GM12878 (cell line): ENCODE data around the gene LIX1L. TPM values are rescaled to one million over a fixed set of nuclear protein-coding genes. Genes with fewer than 3 reads are reported as not detected.

ENCODE experiments used
- ATAC-seq: fragments of 200-7000 bp; cut with Tn5 transposase; 3 replicates; pipeline ENCODE4 v1.9.1; 2020; ENCODE audit warnings: mild to moderate bottlenecking, moderate library complexity
- BruUV-seq: library from RNA; stranded (reverse); fragments of 400-500 nt; replicated peaks from 2 replicates; lab custom pipeline; 2021; lab: Mats Ljungman, UMichigan
- CTCF ChIA-PET: fragments of 300-600 bp; sonication (Branson Sonifier 250); formaldehyde crosslinking; extraction: SDS; loops from one replicate; lab custom pipeline; 2021; ENCODE audit warnings: inconsistent platforms; lab: Yijun Ruan, JAX
- POLR2A ChIA-PET: fragments of 350-600 bp; formaldehyde crosslinking; extraction: SDS; loops from one replicate; lab custom pipeline; 2021; ENCODE audit warnings: inconsistent platforms; lab: Charles Lee
- RAD21 ChIA-PET: fragments of 300-600 bp; sonication (Branson Sonifier 250); formaldehyde crosslinking; loops from one replicate; lab custom pipeline; 2023; ENCODE audit warnings: antibody characterized with exemption; ENCODE audit not compliant: unreplicated experiment; lab: Charles Lee
- SMC1A ChIA-PET: fragments of 300-600 bp; sonication (Branson Sonifier 250); formaldehyde crosslinking; loops from one replicate; lab custom pipeline; 2023; ENCODE audit not compliant: unreplicated experiment, uncharacterized antibody; lab: Charles Lee
- DNase-seq: peaks from one replicate; pipeline ENCODE4 v3.0.0-alpha.2; 2011; ENCODE audit warnings: low read depth, low spot score
- FAIRE-seq: peaks from 3 replicates; lab custom pipeline; 2011; peaks lifted over from hg19 to GRCh38; lab: Jason Lieb, UNC
- H2AFZ ChIP-seq: 2 replicates; pipeline ENCODE4 v1.6.0; 2011; ENCODE audit warnings: low read depth, low read length, control low read depth; ENCODE audit not compliant: control insufficient read depth
- H3K27ac ChIP-seq: 2 replicates; pipeline ENCODE4 v1.5.1; 2011; ENCODE audit warnings: control low read depth; ENCODE audit not compliant: control insufficient read depth, insufficient read depth
- H3K27me3 ChIP-seq, 2 experiments: replicated peaks in 1 of 2; 2 replicates each; pipeline versions ENCODE4 v1.6.0 to v1.6.1; 2011; ENCODE audit warnings: low read length in 1 of 2; ENCODE audit not compliant: control insufficient read depth in 2 of 2, insufficient read depth in 2 of 2
- H3K36me3 ChIP-seq, 2 experiments: 2 replicates each; pipeline ENCODE4 v1.5.1; 2011; ENCODE audit warnings: low read length in 1 of 2; ENCODE audit not compliant: control insufficient read depth in 2 of 2, insufficient read depth in 2 of 2
- H3K4me1 ChIP-seq: 2 replicates; pipeline ENCODE4 v1.6.1; 2011; ENCODE audit warnings: mild to moderate bottlenecking, low read length, moderate library complexity, mixed read lengths; ENCODE audit not compliant: control insufficient read depth, insufficient read depth
- H3K4me2 ChIP-seq: 2 replicates; pipeline ENCODE4 v1.6.0; 2011; ENCODE audit warnings: control low read depth; ENCODE audit not compliant: control insufficient read depth, insufficient read depth
- H3K4me3 ChIP-seq: fragments of 200-600 bp; sonication (generic); 2 replicates; pipeline ENCODE4 v1.5.1; 2016
- H3K79me2 ChIP-seq: 2 replicates; pipeline ENCODE4 v1.6.0; 2011; ENCODE audit warnings: low read length; ENCODE audit not compliant: control insufficient read depth, insufficient read depth
- H3K9ac ChIP-seq: 2 replicates; pipeline ENCODE4 v1.8.0; 2011; ENCODE audit warnings: low read length, control low read depth, mixed read lengths; ENCODE audit not compliant: control insufficient read depth, insufficient read depth
- H3K9me3 ChIP-seq: replicated peaks from 3 replicates; pipeline ENCODE4 v1.5.1; 2011; ENCODE audit warnings: mild to moderate bottlenecking, low read length; ENCODE audit not compliant: control insufficient read depth, insufficient read depth
- H4K20me1 ChIP-seq: 2 replicates; pipeline ENCODE4 v1.6.0; 2011; ENCODE audit not compliant: control insufficient read depth, insufficient read depth
- ASH2L ChIP-seq: fragments of 300-600, 200-600 bp; sonication (generic); IDR thresholded peaks from 2 replicates; pipeline ENCODE4 v1.6.1; 2017; ENCODE audit warnings: low read depth, mild to moderate bottlenecking, borderline replicate concordance
- BMI1 ChIP-seq: fragments of 450-650 bp; IDR thresholded peaks from 2 replicates; pipeline ENCODE4 v1.6.1; 2016; ENCODE audit warnings: mild to moderate bottlenecking, moderate library complexity, borderline replicate concordance
- CEBPB ChIP-seq, 2 experiments: fragments of 150-350 bp in 1 of 2; IDR thresholded peaks; 2 replicates each; pipeline ENCODE4 v1.6.1; 2012 to 2014; ENCODE audit warnings: low read depth in 2 of 2, low read length in 2 of 2, borderline replicate concordance in 1 of 2, inconsistent platforms in 1 of 2
- CHD1 ChIP-seq: IDR thresholded peaks from 2 replicates; pipeline ENCODE4 v1.6.1; 2012; ENCODE audit warnings: low read depth, low read length, improper control_type of control experiment
- CREM ChIP-seq: IDR thresholded peaks from 2 replicates; pipeline ENCODE4 v1.6.1; 2014; ENCODE audit warnings: antibody characterized with exemption, low read depth
- EGR1 ChIP-seq, 2 experiments: IDR thresholded peaks; 1 replicate in 1 of 2; 2 replicates in 1 of 2; pipeline ENCODE4 v1.6.1; 2011 to 2012; ENCODE audit warnings: low read depth in 2 of 2, low read length in 2 of 2, borderline replicate concordance in 1 of 2, mild to moderate bottlenecking in 1 of 2, moderate library complexity in 1 of 2
- FOXK2 ChIP-seq: fragments of 450-650 bp; IDR thresholded peaks from 2 replicates; pipeline ENCODE4 v1.6.1; 2017; ENCODE audit warnings: mild to moderate bottlenecking, moderate library complexity
- HDGF ChIP-seq: fragments of 450-650 bp; IDR thresholded peaks from 2 replicates; pipeline ENCODE4 v1.6.1; 2016; ENCODE audit warnings: antibody characterized with exemption
- JUNB ChIP-seq: IDR thresholded peaks from 2 replicates; pipeline ENCODE4 v1.6.1; 2016; ENCODE audit warnings: antibody characterized with exemption, mild to moderate bottlenecking
- JUND ChIP-seq: IDR thresholded peaks from 2 replicates; pipeline ENCODE4 v1.6.1; 2012; ENCODE audit warnings: low read depth, mild to moderate bottlenecking, low read length, improper control_type of control experiment, moderate library complexity
- MYB ChIP-seq: fragments of 150-350 bp; IDR thresholded peaks from 2 replicates; pipeline ENCODE4 v1.6.1; 2014; ENCODE audit warnings: mild to moderate bottlenecking, low read depth, low read length, borderline replicate concordance
- RAD21 ChIP-seq: IDR thresholded peaks from 2 replicates; pipeline ENCODE4 v1.6.1; 2011; ENCODE audit warnings: mild to moderate bottlenecking, low read depth, low read length, moderate library complexity; ENCODE audit not compliant: insufficient read depth
- SIN3A ChIP-seq: IDR thresholded peaks from 2 replicates; pipeline ENCODE4 v1.6.1; 2012; ENCODE audit warnings: low read depth, low read length, improper control_type of control experiment
- SP1 ChIP-seq: IDR thresholded peaks from one replicate; pipeline ENCODE4 v1.6.1; 2011; ENCODE audit warnings: low read depth, low read length
- SPI1 ChIP-seq: IDR thresholded peaks from 2 replicates; pipeline ENCODE4 v1.6.1; 2011; ENCODE audit warnings: low read depth, mild to moderate bottlenecking, low read length, moderate library complexity, borderline replicate concordance; ENCODE audit not compliant: insufficient read depth
- ZNF207 ChIP-seq: fragments of 450-650 bp; IDR thresholded peaks from 2 replicates; pipeline ENCODE4 v1.6.1; 2014; ENCODE audit warnings: antibody characterized with exemption, mild to moderate bottlenecking, borderline replicate concordance
- ZNF274 ChIP-seq: IDR thresholded peaks from one replicate; pipeline ENCODE4 v1.8.0; 2011; ENCODE audit not compliant: insufficient read length, insufficient read depth
- ZNF622 ChIP-seq: fragments of 450-650 bp; IDR thresholded peaks from 2 replicates; pipeline ENCODE4 v1.6.1; 2017; ENCODE audit warnings: mild to moderate bottlenecking, inconsistent platforms
- in situ Hi-C: fragments of 300-500 bp; cut with MboI; formaldehyde crosslinking; loops from 9 replicates; pipeline ENCODE4 v1.14.3; 2018; ENCODE audit warnings: mixed read lengths
- intact Hi-C: fragments of 100-400 bp; cut with micrococcal nuclease; formaldehyde crosslinking; loops from one replicate; pipeline ENCODE4 v1.14.2; 2022; ENCODE audit not compliant: unreplicated experiment
- polyA plus RNA-seq, 11 experiments: library from polyadenylated mRNA; depleted of rRNA in 4 of 11; unstranded in 6 of 11; stranded (reverse) in 5 of 11; fragments of >200 nt; fragmentation: Nextera tagmentation in 4 of 11; fragmentation: Illumina TruSeq in 1 of 11; extraction: Ambion mirVana in 4 of 11; extraction: Trizol in 1 of 11; gene quantifications; 1 replicate in 1 of 11; 2 replicates in 10 of 11; pipeline versions ENCODE4 v1.2.1 to v1.2.3, GENCODE V29; 2011 to 2016; ENCODE audit warnings: inconsistent platforms in 2 of 11, missing spikeins in 2 of 11, low read depth in 1 of 11
- total RNA-seq, 4 experiments: library from RNA; depleted of rRNA in 3 of 4; stranded (reverse); fragments of >200 nt in 3 of 4; fragmentation: Illumina TruSeq in 1 of 4; extraction: Trizol in 1 of 4; gene quantifications; 2 replicates each; pipeline versions ENCODE4 v1.2.1 to v1.2.3, GENCODE V29; 2013 to 2021

Gene LIX1L
- total and polyA plus RNA-seq, 10 of the 15 experiments (the other 5 are each of a cell fraction or from before 2014, with no cell fraction given), result 5.5 to 48.2 (median 15.3) TPM

DNA sequence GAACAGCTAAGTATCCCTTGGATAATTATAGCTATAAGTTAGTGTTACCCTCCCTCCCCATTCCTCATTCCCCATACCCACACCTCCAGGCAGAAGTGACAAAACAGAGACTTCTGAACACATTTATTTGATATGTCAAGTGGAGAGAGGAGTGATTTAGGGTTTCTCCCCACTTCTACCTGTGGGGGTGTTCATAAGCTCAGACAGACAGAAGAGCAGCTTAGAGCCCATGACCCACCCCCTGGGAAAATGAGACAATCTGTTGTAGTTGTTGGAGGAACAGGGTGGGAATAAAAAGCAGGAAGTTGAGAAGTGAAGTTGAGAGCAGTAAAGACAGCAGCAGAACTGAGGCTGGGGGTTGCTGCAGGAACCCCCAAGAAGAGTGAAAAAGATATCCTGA, 1.5 kb upstream of the LIX1L start (continued):
- TF ChIP-seq EGR1 (IDR thresholded peaks at IDR 0.05; ENCODE audit: borderline replicate concordance in 1 of 2, low read depth in 2 of 2, low read length in 2 of 2) (no peak), SPI1 (no peak), RAD21 (no peak), FOXK2 (no peak), SP1 (no peak)

DNA sequence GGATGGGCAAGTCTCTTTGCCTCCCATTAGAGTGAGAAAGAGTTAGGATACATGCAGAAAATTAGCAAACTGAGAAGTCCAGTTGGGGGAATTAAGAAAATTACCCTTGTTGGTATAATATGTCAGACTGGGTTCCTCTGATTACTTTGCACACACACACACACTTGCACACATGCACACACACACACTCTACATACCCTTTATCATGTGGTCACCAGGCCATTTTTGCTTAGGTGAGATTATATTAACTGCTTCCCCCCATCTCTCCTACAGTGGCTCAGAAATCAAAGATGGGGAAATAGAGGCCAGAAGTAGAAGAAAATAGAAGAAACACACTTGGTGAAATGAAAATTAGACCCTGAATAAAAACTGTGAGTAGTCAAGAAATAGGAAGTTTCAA, 917 bp upstream of the LIX1L start:
- no TSS peak for BruUV-seq

More for the DNA sequence above, 917 bp upstream of the LIX1L start:
- FAIRE-seq, result no peak
- no peak overlapping the region for H3K4me3 ChIP-seq
- no peak for DNase-seq
- POLR2A ChIA-PET, result interaction anchor here (1.1 to 5.8 kb wide), 13 partner anchors 9 to 134 kb away, joined by 3 to 58 read pairs (median 8); partner anchors contain the start of genes PEX11B, PIAS3 and RBM8A
- no peak overlapping the region for H3K27ac ChIP-seq
- no peak for TF ChIP-seq CHD1
- no peak for TF ChIP-seq ZNF622
- TF ChIP-seq ZNF207, result no peak
- no peak for TF ChIP-seq ASH2L
- no peak for TF ChIP-seq ZNF274
- TF ChIP-seq CEBPB (IDR thresholded peaks at IDR 0.05; ENCODE audit: borderline replicate concordance in 1 of 2, low read depth in 2 of 2, low read length in 2 of 2), result no peak
- no peak for TF ChIP-seq BMI1
- TF ChIP-seq FOXK2, result no peak
- TF ChIP-seq JUNB, result no peak
- no peak for TF ChIP-seq MYB
- no peak for TF ChIP-seq HDGF
- TF ChIP-seq CREM, result no peak
- no peak for TF ChIP-seq RAD21
- no peak for TF ChIP-seq SIN3A
- no peak for TF ChIP-seq JUND
- H3K4me1 ChIP-seq, result peaks cover 17% of the 10 kb centered on the region
- RAD21 ChIA-PET, result interaction anchor here (0.9 to 4.7 kb wide), 8 partner anchors 20 to 100 kb away, joined by 3 to 47 read pairs (median 10); partner anchors contain the start of genes PIAS3 and RBM8A
- no peak overlapping the region for H2AFZ ChIP-seq
- no peaks in the 10 kb centered on the region for H3K9me3 ChIP-seq
- no peak overlapping the region for H3K4me2 ChIP-seq
- H3K9ac ChIP-seq, result no peak overlapping the region
- no peaks in the 10 kb centered on the region for H4K20me1 ChIP-seq
- CTCF ChIA-PET, result interaction anchor here (0.6 to 4.1 kb wide), 10 partner anchors 10 to 130 kb away, joined by 3 to 27 read pairs (median 4); partner anchors contain the start of genes NUDT17 and RBM8A
- SMC1A ChIA-PET, result interaction anchor here (0.7 to 4.1 kb wide), 13 partner anchors 20 to 175 kb away, joined by 3 to 37 read pairs (median 4); partner anchors contain the start of genes PEX11B and RBM8A
- H3K36me3 ChIP-seq, result no peaks in the 10 kb centered on the region; a peak in 1 of 4 replicates
- ATAC-seq, result no peak
- H3K79me2 ChIP-seq, result peaks cover 20% of the 10 kb centered on the region
- in situ Hi-C loops (no loop called here), intact Hi-C loops (loop anchor here (2.0 kb wide), 2 partner anchors 18 to 32 kb away; partner anchors contain the start of gene RBM8A)
- H3K27me3 ChIP-seq, result no peaks in the 10 kb centered on the region; a peak in 1 of 4 replicates
